Spleen (tissue), 11 donors: Measurements from ENCODE around the gene NCF4. TPM values are rescaled to one million over a fixed set of nuclear protein-coding genes. Genes with fewer than 3 reads are reported as not detected.

Experiments used
- DNase-seq: peaks from one replicate; pipeline ENCODE4 v3.0.0-alpha.2; 2020
- H3K27ac ChIP-seq, 8 donors: fragments of 200-600 bp; sonication (generic) in 7 of 8; 1 replicate in 4 of 8; 2 replicates in 4 of 8; pipeline versions ENCODE4 v1.5.0 to v1.8.0; 2016 to 2021; ENCODE audit warnings: inconsistent platforms in 4 of 8, mild to moderate bottlenecking in 4 of 8, moderate library complexity in 1 of 8
- H3K27me3 ChIP-seq, 7 donors: fragments of 200-600 bp; sonication (generic) in 6 of 7; replicated peaks in 1 of 7; 1 replicate in 4 of 7; 2 replicates in 3 of 7; pipeline versions ENCODE4 v1.5.0 to v1.8.0; 2016 to 2021; ENCODE audit warnings: inconsistent platforms in 3 of 7, mild to moderate bottlenecking in 1 of 7
- H3K36me3 ChIP-seq, 6 donors: fragments of 200-600 bp; sonication (generic) in 5 of 6; 1 replicate in 4 of 6; 2 replicates in 2 of 6; pipeline versions ENCODE4 v1.5.0 to v1.8.0; 2016 to 2021; ENCODE audit warnings: inconsistent platforms in 2 of 6
- H3K4me1 ChIP-seq, 6 donors: fragments of 200-600 bp; sonication (generic) in 5 of 6; 1 replicate in 3 of 6; 2 replicates in 3 of 6; pipeline versions ENCODE4 v1.5.0 to v1.8.0; 2016 to 2021; ENCODE audit warnings: inconsistent platforms in 3 of 6
- H3K4me3 ChIP-seq, 8 donors: fragments of 200-600 bp; sonication (generic) in 7 of 8; 1 replicate in 4 of 8; 2 replicates in 4 of 8; pipeline versions ENCODE4 v1.5.0 to v1.8.0; 2016 to 2021; ENCODE audit warnings: inconsistent platforms in 4 of 8, mild to moderate bottlenecking in 4 of 8, moderate library complexity in 2 of 8
- H3K9me3 ChIP-seq, 8 donors: fragments of 200-600 bp; sonication (generic) in 7 of 8; 1 replicate in 4 of 8; 2 replicates in 4 of 8; pipeline versions ENCODE4 v1.5.0 to v1.8.0; 2016 to 2021; ENCODE audit warnings: inconsistent platforms in 4 of 8
- POLR2A ChIP-seq, 3 donors: fragments of 450-650 bp; IDR thresholded peaks; one replicate each; pipeline ENCODE4 v1.5.1; 2017; ENCODE audit warnings: antibody characterized with exemption in 3 of 3, mild to moderate bottlenecking in 1 of 3
- POLR2AphosphoS5 ChIP-seq, 3 donors: sonication (generic); formaldehyde crosslinking; IDR thresholded peaks; one replicate each; pipeline ENCODE4 v1.5.1; 2017; ENCODE audit warnings: antibody characterized with exemption in 3 of 3
- WGBS, 5 donors: extraction: QIAGEN DNeasy Blood & Tissue Kit in 3 of 5; methylation state at CpG; one replicate each; pipeline versions ENCODE4 v1.1.5 to v1.1.7; 2013 to 2018; 5-methylcytosine and 5-hydroxymethylcytosine counted together
- intact Hi-C: fragments of 100-400 bp; cut with DNase I; formaldehyde crosslinking; loops from one replicate; pipeline ENCODE4 v1.15.0; 2023; ENCODE audit warnings: low total_unique reads
- polyA plus RNA-seq, 3 donors: library from polyadenylated mRNA; stranded (reverse); fragments of 200-250 nt; gene quantifications; one replicate each; pipeline ENCODE4 v1.2.1, GENCODE V29; 2013
- total RNA-seq, 7 donors: library from RNA; depleted of rRNA in 3 of 7; stranded (reverse); fragments of >200 nt in 3 of 7; fragmentation: NEBNext Ultra II Directional in 4 of 7; extraction: Animal tissue kit (Norgen Biotek cat#: 25700) in 4 of 7; gene quantifications; one replicate each; pipeline versions ENCODE4 v1.1.0 to v1.2.1, GENCODE V29; 2016 to 2021
- TF ChIP-seq, protein P1 (sequence below), 11 experiments: fragments of 200-600 bp in 7 of 11; fragments of 450-650 bp in 4 of 11; sonication (generic) in 4 of 11; IDR thresholded peaks in 8 of 11; conservative IDR thresholded peaks in 3 of 11; 1 replicate in 7 of 11; 2 replicates in 4 of 11; pipeline versions ENCODE4 v1.4.0 to v1.8.0; 2016 to 2021; ENCODE audit warnings: antibody characterized with exemption in 11 of 11, inconsistent platforms in 4 of 11, mild to moderate bottlenecking in 1 of 11
- donor health status: healthy with polysubstance abuse.
- donor health status: DM: no; HTN: no; CAD: no; lungs with moderate emphysema.
- donor health status: DM: no; HTN: no; CAD: no.
- donor health status: Bipolar disorder and iron deficiency.
- donor health status: healthy.
- donor health status: DM: no; HTN: no; CAD: no.
- donor health status: DM: yes; HTN: yes; CAD: no.

Gene NCF4
- total and polyA plus RNA-seq, 10 donors: 89.0 to 222 (median 154) TPM

DNA sequence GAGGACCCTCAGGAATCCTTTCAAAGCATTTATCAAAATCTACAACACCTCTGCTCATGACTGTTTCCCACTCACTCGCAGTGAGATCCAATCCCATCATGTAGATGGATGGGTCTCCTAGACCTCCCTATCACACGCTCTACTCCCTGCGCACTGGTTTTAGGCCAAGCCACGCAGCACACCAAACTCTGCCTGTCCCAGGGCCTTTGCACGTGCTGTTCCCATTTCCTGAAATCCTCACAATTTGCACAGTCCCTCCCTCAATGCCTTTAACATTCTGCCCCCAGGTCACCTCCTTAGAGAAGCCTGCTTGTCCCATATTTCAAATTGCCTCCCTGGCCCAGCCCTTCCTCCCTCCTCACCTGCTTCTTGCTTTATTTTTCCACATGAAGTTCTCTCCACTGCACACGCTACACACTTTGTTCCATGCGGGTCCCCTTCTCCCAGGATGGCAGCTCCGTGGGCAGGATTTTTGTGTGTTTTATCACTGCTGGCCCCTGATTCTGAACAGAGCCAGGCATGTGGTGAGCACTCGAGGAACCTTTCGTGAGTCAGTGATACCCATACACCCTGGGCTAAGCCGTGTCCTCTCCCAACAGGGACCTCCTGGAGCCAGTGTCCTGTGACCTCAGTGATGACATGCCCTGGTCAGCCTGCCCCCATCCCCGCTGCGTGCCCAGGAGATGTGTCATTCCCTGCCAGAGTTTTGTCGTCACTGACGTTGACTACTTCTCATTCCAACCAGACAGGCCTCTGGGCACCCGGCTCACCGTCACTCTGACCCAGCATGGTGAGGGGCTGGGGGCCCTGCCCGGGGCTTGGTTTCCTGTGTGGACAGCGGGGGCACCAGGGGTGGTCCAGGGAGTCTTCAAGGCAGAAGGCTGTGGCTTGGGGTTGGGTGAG lies 64.8 kb downstream of the NCF4 start:
- intact Hi-C loops: no loop called here
- DNase-seq: peak; percentile 73
- 81 to 91% (median 87%) methylated on average over 16 to 19 of the region's 19 CpGs for WGBS, 5 donors
- Histone ChIP-seq H3K27ac (peak overlapping the region in 1 of 8 donors; percentile 4), H3K4me1 (peaks cover 0 to 34% (median 25%) of the 10 kb centered on the region in 6 donors), H3K36me3 (peaks cover 0 to 90% (median 29%) of the 10 kb centered on the region in 6 donors), H3K9me3 (no peaks in the 10 kb centered on the region), H3K4me3 (no peak overlapping the region), H3K27me3 (peaks cover 0 to 7% (median 0%) of the 10 kb centered on the region in 7 donors)
- TF ChIP-seq POLR2A (IDR thresholded peaks at IDR 0.05): no peak
- TF ChIP-seq, protein P1, sequence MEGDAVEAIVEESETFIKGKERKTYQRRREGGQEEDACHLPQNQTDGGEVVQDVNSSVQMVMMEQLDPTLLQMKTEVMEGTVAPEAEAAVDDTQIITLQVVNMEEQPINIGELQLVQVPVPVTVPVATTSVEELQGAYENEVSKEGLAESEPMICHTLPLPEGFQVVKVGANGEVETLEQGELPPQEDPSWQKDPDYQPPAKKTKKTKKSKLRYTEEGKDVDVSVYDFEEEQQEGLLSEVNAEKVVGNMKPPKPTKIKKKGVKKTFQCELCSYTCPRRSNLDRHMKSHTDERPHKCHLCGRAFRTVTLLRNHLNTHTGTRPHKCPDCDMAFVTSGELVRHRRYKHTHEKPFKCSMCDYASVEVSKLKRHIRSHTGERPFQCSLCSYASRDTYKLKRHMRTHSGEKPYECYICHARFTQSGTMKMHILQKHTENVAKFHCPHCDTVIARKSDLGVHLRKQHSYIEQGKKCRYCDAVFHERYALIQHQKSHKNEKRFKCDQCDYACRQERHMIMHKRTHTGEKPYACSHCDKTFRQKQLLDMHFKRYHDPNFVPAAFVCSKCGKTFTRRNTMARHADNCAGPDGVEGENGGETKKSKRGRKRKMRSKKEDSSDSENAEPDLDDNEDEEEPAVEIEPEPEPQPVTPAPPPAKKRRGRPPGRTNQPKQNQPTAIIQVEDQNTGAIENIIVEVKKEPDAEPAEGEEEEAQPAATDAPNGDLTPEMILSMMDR (IDR thresholded peaks at IDR 0.05 in 8 of 11, conservative IDR thresholded peaks at IDR 0.05 in 3 of 11): no peak
- TF ChIP-seq POLR2AphosphoS5 (IDR thresholded peaks at IDR 0.05): no peak

DNA sequence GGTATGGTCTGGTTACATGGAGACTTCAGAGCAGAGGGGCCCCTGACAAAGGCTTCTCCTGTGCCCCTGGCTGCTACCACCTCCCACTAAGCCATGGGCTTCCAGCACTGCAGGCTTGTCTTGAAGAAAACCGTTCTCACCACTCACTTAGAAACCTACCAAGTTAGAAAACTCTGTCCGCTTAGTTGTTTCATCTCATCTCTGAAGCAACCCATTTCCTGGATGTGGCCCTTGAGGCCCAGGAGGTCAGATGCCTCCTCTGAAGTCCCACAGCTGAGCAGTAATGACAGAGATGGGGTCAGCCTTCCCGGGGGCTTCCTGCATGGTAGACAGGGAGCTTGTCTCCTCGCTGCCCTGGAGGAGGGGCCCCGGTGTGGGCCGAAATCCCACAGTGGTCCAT lies 65.5 kb downstream of the NCF4 start:
- peaks cover 0 to 7% (median 0%) of the 10 kb centered on the region in 7 donors for H3K27me3 ChIP-seq
- DNase-seq: no peak
- intact Hi-C loops: no loop called here
- H3K4me1 ChIP-seq: peaks cover 0 to 27% (median 19%) of the 10 kb centered on the region in 6 donors
- no peaks in the 10 kb centered on the region for H3K9me3 ChIP-seq
- peak overlapping the region in 1 of 8 donors; percentile 4 for H3K27ac ChIP-seq
- 73 to 92% (median 85%) methylated on average over 6 of the region's 6 CpGs for WGBS, 5 donors
- H3K36me3 ChIP-seq: peaks cover 0 to 97% (median 30%) of the 10 kb centered on the region in 6 donors
- no peak for TF ChIP-seq POLR2A (IDR thresholded peaks at IDR 0.05)
- TF ChIP-seq, protein P1 (IDR thresholded peaks at IDR 0.05 in 8 of 11, conservative IDR thresholded peaks at IDR 0.05 in 3 of 11): no peak
- no peak for TF ChIP-seq POLR2AphosphoS5 (IDR thresholded peaks at IDR 0.05)
- no peak overlapping the region for H3K4me3 ChIP-seq

DNA sequence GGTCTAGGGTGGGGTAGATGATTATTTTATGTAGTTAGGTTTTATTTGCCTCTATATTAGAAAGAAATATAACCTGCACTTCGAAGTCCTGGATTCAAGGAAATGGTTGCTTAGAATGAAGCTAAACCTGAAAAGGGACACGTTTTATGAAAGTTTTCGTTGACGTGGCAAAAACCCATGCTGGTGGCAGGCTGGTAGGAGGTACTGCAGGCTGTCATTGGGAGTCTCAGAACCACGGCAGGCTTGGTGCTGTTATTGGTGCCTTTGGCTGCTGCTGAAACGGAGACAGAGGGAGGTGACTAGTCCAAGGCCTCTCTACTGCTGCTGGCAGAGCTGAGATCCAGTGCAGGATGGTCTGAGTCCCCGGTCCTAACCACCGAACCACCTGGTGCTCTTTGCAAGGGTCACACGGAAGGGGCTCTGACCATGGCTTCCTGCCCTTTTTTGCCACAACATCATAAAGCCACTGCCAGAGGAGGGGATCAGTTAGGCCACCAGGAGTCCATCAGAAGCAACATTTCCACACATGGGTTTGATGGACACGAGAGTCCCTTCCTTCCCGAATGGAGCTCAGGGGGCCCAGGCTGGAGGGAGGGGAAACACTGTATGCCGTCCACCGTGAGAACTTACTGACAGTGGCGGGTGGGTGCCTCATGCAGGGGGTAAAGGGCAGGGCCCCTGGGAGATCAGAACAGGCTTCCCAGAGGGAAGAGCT lies 66.1 kb downstream of the NCF4 start:
- Histone ChIP-seq H3K27me3 (peaks cover 0 to 7% (median 0%) of the 10 kb centered on the region in 7 donors), H3K9me3 (no peaks in the 10 kb centered on the region), H3K27ac (no peak overlapping the region), H3K36me3 (peaks cover 0 to 100% (median 30%) of the 10 kb centered on the region in 6 donors), H3K4me1 (peaks cover 0 to 21% (median 13%) of the 10 kb centered on the region in 6 donors), H3K4me3 (no peak overlapping the region)
- intact Hi-C loops: no loop called here
- no peak for DNase-seq
- TF ChIP-seq POLR2AphosphoS5 (IDR thresholded peaks at IDR 0.05): no peak
- TF ChIP-seq POLR2A (IDR thresholded peaks at IDR 0.05): no peak
- TF ChIP-seq, protein P1 (IDR thresholded peaks at IDR 0.05 in 8 of 11, conservative IDR thresholded peaks at IDR 0.05 in 3 of 11): no peak
- WGBS, 5 donors: 76 to 84% (median 82%) methylated on average over 14 of the region's 14 CpGs

Other genes with a start within 250 kb of the NCF4 start
- not detected for gene CACNG2, start 157.3 kb upstream of the NCF4 start, total RNA-seq
- gene CACNG2, start 157.3 kb upstream of the NCF4 start, polyA plus RNA-seq: not detected
- 10 to 100 TPM; 12.4 to 35.4 (median 25.6) TPM for gene IFT27, start 84.9 kb upstream of the NCF4 start, total RNA-seq
- 10 to 100 TPM; 17.5 to 23.4 (median 20.1) TPM for gene IFT27, start 84.9 kb upstream of the NCF4 start, polyA plus RNA-seq
- gene PVALB, start 44.0 kb upstream of the NCF4 start, total RNA-seq: 1 to 10 TPM in 2 of 7 donors, under 1 TPM in 3, not detected in 2; 0.91 to 3.2 (median 0.95) TPM
- gene PVALB, start 44.0 kb upstream of the NCF4 start, polyA plus RNA-seq: 1 to 10 TPM in 2 of 3 donors, under 1 TPM in 1; 0.52 to 2.8 (median 1.0) TPM
- 100 to 1,000 TPM in 1 of 7 donors, 10 to 100 TPM in 6; 35.9 to 110 (median 61.3) TPM for gene CSF2RB, start 52.6 kb downstream of the NCF4 start, total RNA-seq
- 10 to 100 TPM; 14.2 to 19.7 (median 16.3) TPM for gene CSF2RB, start 52.6 kb downstream of the NCF4 start, polyA plus RNA-seq
- gene TST, start 158.4 kb downstream of the NCF4 start, total RNA-seq: 10 to 100 TPM; 10.3 to 27.1 (median 12.3) TPM
- 10 to 100 TPM; 10.8 to 21.0 (median 16.2) TPM for gene TST, start 158.4 kb downstream of the NCF4 start, polyA plus RNA-seq
- 10 to 100 TPM; 13.9 to 44.8 (median 20.6) TPM for gene MPST, start 158.7 kb downstream of the NCF4 start, total RNA-seq
- gene MPST, start 158.7 kb downstream of the NCF4 start, polyA plus RNA-seq: 10 to 100 TPM; 24.5 to 40.3 (median 37.5) TPM
- gene KCTD17, start 190.7 kb downstream of the NCF4 start, total RNA-seq: 10 to 100 TPM; 13.5 to 21.5 (median 17.9) TPM
- 10 to 100 TPM; 10.7 to 27.5 (median 13.0) TPM for gene KCTD17, start 190.7 kb downstream of the NCF4 start, polyA plus RNA-seq
- under 1 TPM in 2 of 7 donors, not detected in 5; 0.54 to 0.55 TPM for gene TMPRSS6, start 248.7 kb downstream of the NCF4 start, total RNA-seq
- under 1 TPM; 0.09 to 0.28 (median 0.26) TPM for gene TMPRSS6, start 248.7 kb downstream of the NCF4 start, polyA plus RNA-seq